H1 (cell line): Measurements from ENCODE around the gene LPP. TPM values are rescaled to one million over a fixed set of nuclear protein-coding genes. Genes with fewer than 3 reads are reported as not detected.

Experiments
- CTCF ChIA-PET: fragments of 300-600 bp; sonication (Branson Sonifier 250); formaldehyde crosslinking; loops from one replicate; lab custom pipeline; 2021; ENCODE audit not compliant: partially characterized antibody; lab: Charles Lee
- POLR2A ChIA-PET: fragments of 300-600 bp; sonication (Branson Sonifier 250); formaldehyde crosslinking; loops from one replicate; lab custom pipeline; 2021; ENCODE audit warnings: inconsistent platforms; ENCODE audit not compliant: partially characterized antibody; lab: Charles Lee
- DNase-seq, 2 experiments: peaks; one replicate each; pipeline versions ENCODE4 v3.0.0 to v3.0.0-alpha.2; 2010 to 2022; ENCODE audit warnings: low spot score in 2 of 2, low read depth in 1 of 2, mixed read lengths in 1 of 2
- FAIRE-seq: peaks from 2 replicates; lab custom pipeline; 2011; peaks lifted over from hg19 to GRCh38; lab: Jason Lieb, UNC
- H2AFZ ChIP-seq: 2 replicates; pipeline ENCODE4 v1.8.1; 2012; ENCODE audit warnings: low read length, inconsistent platforms
- H2AK5ac ChIP-seq: 2 replicates; pipeline ENCODE4 v1.6.1; 2013; ENCODE audit warnings: low read depth, low read length
- H2BK120ac ChIP-seq: replicated peaks from 2 replicates; pipeline ENCODE3; 2013; ENCODE audit warnings: low read depth, low read length, inconsistent platforms
- H2BK12ac ChIP-seq: 2 replicates; pipeline ENCODE4 v1.6.1; 2013; ENCODE audit warnings: low read depth, low read length
- H2BK15ac ChIP-seq: 2 replicates; pipeline ENCODE4 v1.6.1; 2013; ENCODE audit warnings: low read length
- H2BK20ac ChIP-seq: 2 replicates; pipeline ENCODE4 v1.6.1; 2013; ENCODE audit warnings: low read length
- H2BK5ac ChIP-seq: 2 replicates; pipeline ENCODE4 v1.6.1; 2013; ENCODE audit warnings: low read depth, low read length
- H3K14ac ChIP-seq: 2 replicates; pipeline ENCODE4 v1.6.1; 2013; ENCODE audit warnings: inconsistent platforms; ENCODE audit not compliant: insufficient read length
- H3K18ac ChIP-seq: 2 replicates; pipeline ENCODE4 v1.6.1; 2013; ENCODE audit warnings: low read length; ENCODE audit errors: extremely low read depth
- H3K23ac ChIP-seq: 2 replicates; pipeline ENCODE4 v1.6.1; 2013; ENCODE audit warnings: inconsistent platforms; ENCODE audit not compliant: insufficient read length
- H3K23me2 ChIP-seq: 2 replicates; pipeline ENCODE4 v1.6.1; 2013; ENCODE audit warnings: low read depth, low read length
- H3K27ac ChIP-seq: 2 replicates; pipeline ENCODE4 v1.6.1; 2011; ENCODE audit warnings: low read depth, low read length, inconsistent platforms
- H3K27me3 ChIP-seq, 4 experiments: replicated peaks in 1 of 4; 1 replicate in 1 of 4; 2 replicates in 3 of 4; pipeline versions ENCODE4 v1.6.1 to v1.8.1; 2011 to 2013; ENCODE audit warnings: low read length in 3 of 4, mild to moderate bottlenecking in 3 of 4, inconsistent platforms in 2 of 4, mixed read lengths in 2 of 4, moderate library complexity in 1 of 4; ENCODE audit not compliant: control insufficient read depth in 3 of 4, insufficient read depth in 3 of 4; ENCODE audit errors: extremely low read depth in 1 of 4
- H3K36me3 ChIP-seq, 4 experiments: 2 replicates each; pipeline versions ENCODE4 v1.6.1 to v1.8.1; 2011 to 2013; ENCODE audit warnings: mild to moderate bottlenecking in 4 of 4, low read length in 3 of 4, moderate library complexity in 2 of 4, control low read depth in 1 of 4, inconsistent platforms in 1 of 4; ENCODE audit not compliant: insufficient read depth in 4 of 4, control insufficient read depth in 2 of 4
- H3K4ac ChIP-seq: replicated peaks from 2 replicates; pipeline ENCODE3; 2013; ENCODE audit warnings: low read length, low read depth, mixed read lengths, inconsistent platforms; ENCODE audit not compliant: insufficient read length
- H3K4me1 ChIP-seq, 4 experiments: replicated peaks in 1 of 4; 1 replicate in 1 of 4; 2 replicates in 3 of 4; pipeline versions ENCODE4 v1.6.1 to v1.8.1; 2011 to 2013; ENCODE audit warnings: low read length in 3 of 4, inconsistent platforms in 2 of 4, mixed read lengths in 1 of 4; ENCODE audit not compliant: insufficient read depth in 4 of 4, control insufficient read depth in 3 of 4
- H3K4me2 ChIP-seq, 2 experiments: 2 replicates each; pipeline versions ENCODE4 v1.6.1 to v1.8.1; 2011 to 2013; ENCODE audit warnings: low read depth in 2 of 2, low read length in 2 of 2, control low read depth in 1 of 2, inconsistent platforms in 1 of 2, mild to moderate bottlenecking in 1 of 2; ENCODE audit not compliant: insufficient read depth in 1 of 2
- H3K4me3 ChIP-seq, 4 experiments: fragments of 200-600, 300-600 bp in 1 of 4; sonication (generic), shearing (Covaris generic), sonication (Bioruptor Twin) in 1 of 4; 2 replicates each; pipeline versions ENCODE4 v1.5.1 to v1.8.1; 2011 to 2016; ENCODE audit warnings: low read length in 4 of 4, low read depth in 3 of 4, control low read depth in 2 of 4, inconsistent platforms in 2 of 4, mild to moderate bottlenecking in 2 of 4, mixed read lengths in 1 of 4, moderate library complexity in 1 of 4; ENCODE audit not compliant: insufficient read depth in 2 of 4; ENCODE audit errors: extremely low read depth in 1 of 4
- H3K56ac ChIP-seq: replicated peaks from 2 replicates; pipeline ENCODE3; 2013; ENCODE audit warnings: low read depth, mild to moderate bottlenecking, mixed read lengths, low read length, inconsistent platforms; ENCODE audit not compliant: insufficient read length
- H3K79me1 ChIP-seq: 2 replicates; pipeline ENCODE4 v1.6.1; 2013; ENCODE audit warnings: low read depth, low read length, control low read depth
- H3K79me2 ChIP-seq, 2 experiments: 2 replicates each; pipeline versions ENCODE4 v1.6.1 to v1.8.1; 2012 to 2013; ENCODE audit warnings: low read length in 2 of 2, mild to moderate bottlenecking in 2 of 2, inconsistent platforms in 1 of 2; ENCODE audit not compliant: insufficient read depth in 2 of 2, control insufficient read depth in 1 of 2
- H3K9ac ChIP-seq, 4 experiments: replicated peaks in 1 of 4; 1 replicate in 1 of 4; 2 replicates in 3 of 4; pipeline versions ENCODE4 v1.6.1 to v1.8.1; 2011 to 2013; ENCODE audit warnings: low read depth in 3 of 4, low read length in 3 of 4, control low read depth in 2 of 4, mild to moderate bottlenecking in 2 of 4, moderate library complexity in 2 of 4, inconsistent platforms in 1 of 4; ENCODE audit errors: extremely low read depth in 1 of 4
- H3K9me3 ChIP-seq, 2 experiments: 2 replicates each; pipeline versions ENCODE4 v1.6.1 to v1.8.1; 2012 to 2013; ENCODE audit warnings: mild to moderate bottlenecking in 2 of 2, moderate library complexity in 2 of 2, control low read depth in 1 of 2, inconsistent platforms in 1 of 2, low read depth in 1 of 2, low read length in 1 of 2, mixed read lengths in 1 of 2; ENCODE audit not compliant: insufficient read depth in 2 of 2
- H4K20me1 ChIP-seq, 2 experiments: replicated peaks in 1 of 2; 2 replicates each; pipeline versions ENCODE3 to v1.8.1; 2011 to 2013; ENCODE audit warnings: inconsistent platforms in 2 of 2, low read length in 2 of 2, mild to moderate bottlenecking in 1 of 2; ENCODE audit not compliant: insufficient read depth in 2 of 2, control insufficient read depth in 1 of 2
- H4K5ac ChIP-seq: 2 replicates; pipeline ENCODE4 v1.6.1; 2013; ENCODE audit warnings: low read length, low read depth, mixed read lengths, inconsistent platforms; ENCODE audit not compliant: insufficient read length
- H4K8ac ChIP-seq: 2 replicates; pipeline ENCODE4 v1.8.0; 2013; ENCODE audit warnings: mild to moderate bottlenecking, moderate library complexity, low read length, inconsistent platforms; ENCODE audit not compliant: insufficient read depth; ENCODE audit errors: extremely low read depth
- H4K91ac ChIP-seq: replicated peaks from 2 replicates; pipeline ENCODE3; 2013; ENCODE audit warnings: low read length, mixed read lengths, inconsistent platforms; ENCODE audit not compliant: insufficient read length
- BRCA1 ChIP-seq: IDR thresholded peaks from 2 replicates; pipeline ENCODE4 v1.6.1; 2012; ENCODE audit warnings: low read depth, low read length, improper control_type of control experiment
- EP300 ChIP-seq, 2 experiments: IDR thresholded peaks; 1 replicate in 1 of 2; 2 replicates in 1 of 2; pipeline ENCODE4 v1.6.1; 2011 to 2012; ENCODE audit warnings: low read depth in 2 of 2, low read length in 2 of 2, mild to moderate bottlenecking in 2 of 2, borderline replicate concordance in 1 of 2, inconsistent platforms in 1 of 2, moderate library complexity in 1 of 2
- HDAC2 ChIP-seq, 2 experiments: fragments of 300-600 bp in 1 of 2; sonication (generic) in 1 of 2; IDR thresholded peaks; 2 replicates each; pipeline ENCODE4 v1.6.1; 2011 to 2012; ENCODE audit warnings: low read depth in 2 of 2, low read length in 2 of 2, mild to moderate bottlenecking in 2 of 2, moderate library complexity in 2 of 2, borderline replicate concordance in 1 of 2, inconsistent platforms in 1 of 2
- KDM1A ChIP-seq: fragments of 200-600, 300-600 bp; sonication (generic); IDR thresholded peaks from 2 replicates; pipeline ENCODE4 v1.7.1; 2016; ENCODE audit warnings: mild to moderate bottlenecking, low read length, borderline replicate concordance
- MAFK ChIP-seq: IDR thresholded peaks from 2 replicates; pipeline ENCODE4 v1.6.1; 2012; ENCODE audit warnings: low read depth, mild to moderate bottlenecking, improper control_type of control experiment, low read length
- MAX ChIP-seq: IDR thresholded peaks from 2 replicates; pipeline ENCODE4 v1.6.1; 2012; ENCODE audit warnings: inconsistent platforms
- PHF8 ChIP-seq: fragments of 200-600 bp; sonication (generic); conservative IDR thresholded peaks from 2 replicates; pipeline ENCODE4 v1.7.1; 2012; ENCODE audit warnings: low read depth, mild to moderate bottlenecking, inconsistent platforms, low read length, moderate library complexity
- RAD21 ChIP-seq, 2 experiments: IDR thresholded peaks in 1 of 2; conservative IDR thresholded peaks in 1 of 2; 2 replicates each; pipeline ENCODE4 v1.6.1; 2011; ENCODE audit warnings: low read depth in 2 of 2, low read length in 2 of 2, improper control_type of control experiment in 1 of 2, inconsistent platforms in 1 of 2, mild to moderate bottlenecking in 1 of 2, moderate library complexity in 1 of 2
- RXRA ChIP-seq: IDR thresholded peaks from 2 replicates; pipeline ENCODE4 v1.6.1; 2011; ENCODE audit warnings: low read depth, mild to moderate bottlenecking, low read length, moderate library complexity; ENCODE audit not compliant: insufficient read depth
- SIN3A ChIP-seq, 2 experiments: IDR thresholded peaks in 1 of 2; conservative IDR thresholded peaks in 1 of 2; 2 replicates each; pipeline ENCODE4 v1.6.1; 2011 to 2012; ENCODE audit warnings: low read length in 2 of 2, improper control_type of control experiment in 1 of 2, low read depth in 1 of 2, mild to moderate bottlenecking in 1 of 2
- TAF7 ChIP-seq: optimal IDR thresholded peaks from 2 replicates; pipeline ENCODE3; 2011; ENCODE audit warnings: low read depth, mild to moderate bottlenecking, inconsistent platforms, low read length, moderate library complexity, borderline replicate concordance
- WGBS, 2 experiments: shearing (Covaris generic) in 1 of 2; methylation state at CpG; one replicate each; pipeline versions ENCODE4 v1.1.6 to v1.1.7; 2013 to 2015; ENCODE audit warnings: low lambda C conversion rate in 2 of 2, mixed read lengths in 2 of 2, inconsistent platforms in 1 of 2, low coverage in 1 of 2, missing lambda C conversion rate in 1 of 2; ENCODE audit not compliant: insufficient replicate concordance in 2 of 2, insufficient coverage in 1 of 2, insufficient read length in 1 of 2; ENCODE audit errors: extremely low coverage in 1 of 2, missing lambda C conversion rate in 1 of 2; 5-methylcytosine and 5-hydroxymethylcytosine counted together
- polyA plus RNA-seq, 7 experiments: library from polyadenylated mRNA; depleted of rRNA in 3 of 7; stranded (reverse) in 5 of 7; unstranded in 2 of 7; fragments of >200 nt in 5 of 7; fragments of 200-250 nt in 2 of 7; gene quantifications; 1 replicate in 5 of 7; 2 replicates in 1 of 7; 4 replicates in 1 of 7; pipeline versions ENCODE4 v1.2.1 to v1.2.3, GENCODE V29; 2011 to 2013; ENCODE audit warnings: missing spikeins in 2 of 7, mixed read lengths in 2 of 7
- total RNA-seq: library from RNA; stranded (reverse); fragmentation: NEBNext Ultra II Directional; extraction: Animal tissue kit (Norgen Biotek cat#: 25700); gene quantifications from 2 replicates; pipeline ENCODE4 v1.2.1, GENCODE V29; 2021

Gene LPP
- total and polyA plus RNA-seq, 2 of the 8 experiments (the other 6 are each of a cell fraction or from before 2014, with no cell fraction given): 10.0 to 53.3 TPM

DNA sequence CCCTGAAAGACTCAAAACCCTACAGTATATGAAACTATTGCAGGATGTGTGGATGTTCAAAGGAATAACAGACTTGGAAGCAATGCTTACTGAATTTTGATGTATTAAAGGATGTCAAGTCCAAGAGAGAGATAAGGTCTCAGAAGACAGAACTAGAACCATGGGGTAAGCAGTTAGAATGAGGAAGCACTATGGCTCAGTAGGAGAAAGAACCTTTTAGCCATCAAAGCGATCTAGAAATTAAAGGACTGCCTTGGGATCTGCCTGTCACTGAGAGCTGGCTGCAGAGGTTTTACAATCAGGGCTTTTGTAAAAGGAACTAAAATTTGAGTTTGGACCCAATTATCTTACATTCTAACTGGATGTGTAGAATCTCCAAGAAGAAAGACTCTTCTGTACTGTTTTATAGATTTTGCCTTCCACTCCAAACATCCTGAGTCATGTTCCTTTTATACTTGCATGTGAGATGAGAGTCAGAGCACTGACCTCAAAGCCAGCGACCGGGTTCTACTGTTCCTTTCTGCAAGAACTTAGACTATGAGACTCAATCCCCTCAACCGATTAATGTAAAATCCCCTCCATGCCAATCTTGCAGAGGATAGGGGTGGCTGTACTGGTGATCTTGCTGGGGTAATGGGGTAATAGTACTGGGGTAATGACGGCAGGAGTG lies 605.5 kb downstream of the LPP start:
- FAIRE-seq (no peak), DNase-seq (no peak)
- H3K79me1 ChIP-seq: no peaks in the 10 kb centered on the region
- ChIA-PET POLR2A (no interaction called here), CTCF (interaction anchor here (0.9 to 1.0 kb wide), 2 partner anchors 9 to 11 kb away, joined by 3 to 5 read pairs; no protein-coding TSS in a partner anchor)
- no peak overlapping the region for H3K9ac ChIP-seq
- no peak overlapping the region for H2BK120ac ChIP-seq
- WGBS, 2 experiments: 99% methylated on average over 5 of the region's 5 CpGs; no CpG with 5 or more reads in 1 of the 2 experiments
- H3K27ac ChIP-seq: no peak overlapping the region
- no peak overlapping the region for H4K91ac ChIP-seq
- H2BK15ac ChIP-seq: no peak overlapping the region
- H3K4me1 ChIP-seq: no peaks in the 10 kb centered on the region
- H2BK20ac ChIP-seq: no peak overlapping the region
- H3K4me3 ChIP-seq: no peak overlapping the region
- H3K18ac ChIP-seq: no peak overlapping the region
- H3K4me2 ChIP-seq: no peak overlapping the region
- H3K23me2 ChIP-seq: no peaks in the 10 kb centered on the region
- no peaks in the 10 kb centered on the region for H3K79me2 ChIP-seq
- H3K4ac ChIP-seq: no peak overlapping the region
- no peak overlapping the region for H3K56ac ChIP-seq
- no peaks in the 10 kb centered on the region for H3K27me3 ChIP-seq
- H4K20me1 ChIP-seq: no peaks in the 10 kb centered on the region
- no peak overlapping the region for H2BK12ac ChIP-seq
- no peak overlapping the region for H2BK5ac ChIP-seq
- H3K36me3 ChIP-seq: no peaks in the 10 kb centered on the region
- H2AFZ ChIP-seq: no peak overlapping the region
- H3K9me3 ChIP-seq: no peaks in the 10 kb centered on the region
- no peak overlapping the region for H4K8ac ChIP-seq
- no peak overlapping the region for H3K23ac ChIP-seq
- no peak overlapping the region for H3K14ac ChIP-seq
- H4K5ac ChIP-seq: no peak overlapping the region
- H2AK5ac ChIP-seq: no peak overlapping the region
- no peak for TF ChIP-seq PHF8
- no peak for TF ChIP-seq KDM1A
- TF ChIP-seq RAD21 (IDR thresholded peaks at IDR 0.05 in 1 of 2, conservative IDR thresholded peaks at IDR 0.05 in 1 of 2; ENCODE audit: low read depth in 2 of 2, low read length in 2 of 2): no peak
- TF ChIP-seq TAF7: no peak
- TF ChIP-seq EP300 (IDR thresholded peaks at IDR 0.05; ENCODE audit: borderline replicate concordance in 1 of 2, low read depth in 2 of 2, low read length in 2 of 2): no peak
- TF ChIP-seq RXRA: no peak
- TF ChIP-seq SIN3A (conservative IDR thresholded peaks at IDR 0.05 in 1 of 2, IDR thresholded peaks at IDR 0.05 in 1 of 2; ENCODE audit: low read depth in 1 of 2, low read length in 2 of 2): no peak
- no peak for TF ChIP-seq HDAC2 (IDR thresholded peaks at IDR 0.05; ENCODE audit: borderline replicate concordance in 1 of 2, low read depth in 2 of 2, low read length in 2 of 2)
- no peak for TF ChIP-seq BRCA1
- no peak for TF ChIP-seq MAFK
- TF ChIP-seq MAX: no peak
